ENCODE measurements around the gene DTNB.

The DTNB gene

GRCh38 chr2:25379535-25379934, 293.8 kb downstream of the DTNB start:
- DNase-seq = no peak

GRCh38 chr2:25378731-25379490, 294.5 kb downstream of the DTNB start:
- DNase-seq = no peak

GRCh38 chr2:25377822-25378421, 295.5 kb downstream of the DTNB start:
- DNase-seq = no peak

GRCh38 chr2:25376750-25377621, 296.4 kb downstream of the DTNB start:
- DNase-seq = peak; percentile 93

GRCh38 chr2:25375989-25376545, 297.3 kb downstream of the DTNB start:
- DNase-seq = no peak

GRCh38 chr2:25375371-25375988, 297.9 kb downstream of the DTNB start:
- no peak for DNase-seq

- no peak for DNase-seq
These were observed 298.6 kb downstream of the DTNB start for GRCh38 chr2:25374827-25375226.

GRCh38 chr2:25374411-25374810, 299.0 kb downstream of the DTNB start:
- no peak for DNase-seq

GRCh38 chr2:25373269-25373981, 300.0 kb downstream of the DTNB start:
- DNase-seq = no peak

GRCh38 chr2:25372405-25373268, 300.7 kb downstream of the DTNB start:
- DNase-seq = no peak

- DNase-seq = peak; percentile 16
These were observed 301.8 kb downstream of the DTNB start for GRCh38 chr2:25371253-25372241.

GRCh38 chr2:25369876-25370275, 303.5 kb downstream of the DTNB start:
- DNase-seq = no peak

- DNase-seq = no peak
These were observed 303.9 kb downstream of the DTNB start for GRCh38 chr2:25369439-25369838.

- peak; percentile 74 for DNase-seq
These were observed 304.7 kb downstream of the DTNB start for GRCh38 chr2:25368660-25369059.

- peak; percentile 57 for DNase-seq
These were observed 306.1 kb downstream of the DTNB start for GRCh38 chr2:25367296-25367695.

- no peak for DNase-seq
These were observed 306.7 kb downstream of the DTNB start for GRCh38 chr2:25366629-25367028.

GRCh38 chr2:25365241-25365640, 308.1 kb downstream of the DTNB start:
- no peak for DNase-seq

GRCh38 chr2:25363733-25364132, 309.6 kb downstream of the DTNB start:
- DNase-seq = no peak

GRCh38 chr2:25362434-25363145, 310.8 kb downstream of the DTNB start:
- DNase-seq = no peak
